NT2/D1 (cell line): ENCODE results near the gene CLCN6.

ENCODE experiments used
- YY1 ChIP-seq: IDR thresholded peaks from 2 replicates; pipeline ENCODE4 v1.6.1; 2011; ENCODE audit not compliant: insufficient read length, insufficient read depth
- ZNF274 ChIP-seq: IDR thresholded peaks from 2 replicates; pipeline ENCODE4 v1.6.1; 2011; ENCODE audit warnings: mild to moderate bottlenecking, low read depth, low read length

DNA sequence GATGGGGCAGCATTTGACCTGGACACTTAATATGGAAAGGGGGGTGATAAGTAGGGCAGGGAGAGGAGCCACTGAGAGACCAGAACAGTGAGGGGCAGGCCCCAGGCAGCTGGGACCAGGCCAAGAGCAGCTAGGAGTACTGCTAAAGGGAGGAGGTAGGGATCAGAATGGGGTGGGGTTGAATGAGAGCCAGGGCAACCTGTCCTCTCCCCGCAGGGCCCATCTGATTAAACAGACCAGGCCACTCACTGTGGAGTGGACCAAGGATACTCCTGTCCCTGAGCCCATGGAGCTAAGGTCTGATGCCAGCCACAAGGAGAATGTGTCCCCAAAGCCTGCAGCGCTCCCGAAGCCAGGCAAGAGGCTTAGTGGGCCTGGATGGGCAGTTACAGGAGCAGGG is 41.9 kb upstream of the CLCN6 start:
- no peak for TF ChIP-seq YY1
- no peak for TF ChIP-seq ZNF274
